Peyer's patch (tissue), 4 donors: ENCODE results near the gene TRAK1.

ENCODE experiments used
- POLR2A ChIP-seq, 2 donors: fragments of 450-650 bp; IDR thresholded peaks; one replicate each; pipeline ENCODE4 v1.5.1; 2017; ENCODE audit warnings: antibody characterized with exemption in 2 of 2, mild to moderate bottlenecking in 2 of 2, moderate library complexity in 2 of 2
- TF ChIP-seq, protein P1 (sequence below), 6 experiments: fragments of 450-650 bp in 4 of 6; fragments of 200-600 bp in 2 of 6; sonication (generic) in 1 of 6; IDR thresholded peaks; one replicate each; pipeline ENCODE4 v1.5.1; 2017 to 2019; ENCODE audit warnings: antibody characterized with exemption in 6 of 6, mild to moderate bottlenecking in 3 of 6, moderate library complexity in 1 of 6

DNA sequence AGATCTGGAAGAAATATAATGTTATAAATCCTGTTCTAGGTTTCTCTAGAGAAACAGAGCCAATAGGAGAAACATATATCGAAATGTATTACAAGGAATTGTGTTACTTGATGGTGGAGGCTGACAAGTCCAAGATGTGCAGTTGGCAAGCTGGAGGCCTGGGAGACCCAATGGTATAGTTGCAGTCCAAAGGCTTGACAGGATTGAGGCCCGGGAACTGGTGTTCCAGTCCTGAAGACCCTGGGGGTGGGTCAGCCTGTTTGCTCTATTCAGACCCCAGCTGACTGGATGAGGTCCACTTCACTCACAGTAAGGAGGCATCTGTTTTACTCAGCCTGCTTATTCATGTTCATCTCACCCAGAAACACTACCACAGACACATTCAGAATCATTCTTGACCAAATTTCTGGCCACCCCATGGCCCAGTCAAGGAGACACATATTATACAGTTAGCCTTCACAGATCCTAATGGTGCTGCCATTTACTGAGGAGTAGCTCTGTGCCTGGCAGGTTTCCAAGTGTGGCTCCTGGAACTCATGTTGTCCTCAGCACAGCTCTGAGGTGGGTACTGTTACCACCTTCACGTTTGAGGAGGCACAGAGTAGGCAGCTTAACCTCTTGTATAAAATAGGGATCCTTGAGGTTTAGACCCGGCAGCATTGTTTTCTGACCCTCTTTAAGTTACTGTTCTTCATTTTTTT, 3.7 kb downstream of the TRAK1 start:
- TF ChIP-seq, protein P1, sequence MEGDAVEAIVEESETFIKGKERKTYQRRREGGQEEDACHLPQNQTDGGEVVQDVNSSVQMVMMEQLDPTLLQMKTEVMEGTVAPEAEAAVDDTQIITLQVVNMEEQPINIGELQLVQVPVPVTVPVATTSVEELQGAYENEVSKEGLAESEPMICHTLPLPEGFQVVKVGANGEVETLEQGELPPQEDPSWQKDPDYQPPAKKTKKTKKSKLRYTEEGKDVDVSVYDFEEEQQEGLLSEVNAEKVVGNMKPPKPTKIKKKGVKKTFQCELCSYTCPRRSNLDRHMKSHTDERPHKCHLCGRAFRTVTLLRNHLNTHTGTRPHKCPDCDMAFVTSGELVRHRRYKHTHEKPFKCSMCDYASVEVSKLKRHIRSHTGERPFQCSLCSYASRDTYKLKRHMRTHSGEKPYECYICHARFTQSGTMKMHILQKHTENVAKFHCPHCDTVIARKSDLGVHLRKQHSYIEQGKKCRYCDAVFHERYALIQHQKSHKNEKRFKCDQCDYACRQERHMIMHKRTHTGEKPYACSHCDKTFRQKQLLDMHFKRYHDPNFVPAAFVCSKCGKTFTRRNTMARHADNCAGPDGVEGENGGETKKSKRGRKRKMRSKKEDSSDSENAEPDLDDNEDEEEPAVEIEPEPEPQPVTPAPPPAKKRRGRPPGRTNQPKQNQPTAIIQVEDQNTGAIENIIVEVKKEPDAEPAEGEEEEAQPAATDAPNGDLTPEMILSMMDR (IDR thresholded peaks at IDR 0.05) = no peak
- no peak for TF ChIP-seq POLR2A (IDR thresholded peaks at IDR 0.05)
